Right ventricle myocardium superior (tissue), 1 donor: Measurements from ENCODE around the gene ZNF284. TPM values are rescaled to one million over a fixed set of nuclear protein-coding genes. Genes with fewer than 3 reads are reported as not detected.

Experiments
- ATAC-seq: fragments of 200-7000 bp; cut with Tn5 transposase; one replicate; pipeline ENCODE4 v1.9.1; 2020; ENCODE audit warnings: mild to moderate bottlenecking; ENCODE audit not compliant: poor library complexity
- DNase-seq: peaks from one replicate; pipeline ENCODE4 v3.0.0-alpha.2; 2020
- intact Hi-C: fragments of 100-400 bp; cut with DNase I; formaldehyde crosslinking; loops from one replicate; pipeline ENCODE4 v1.11.2; 2022
- long read RNA-seq: library from polyadenylated mRNA; unstranded; transcript quantifications from one replicate; pipeline ENCODE4 v2.0.0, GENCODE V29; 2021
- total RNA-seq: library from RNA; stranded (reverse); fragmentation: NEBNext Ultra II Directional; extraction: Animal tissue kit (Norgen Biotek cat#: 25700); gene quantifications from one replicate; pipeline ENCODE4 v1.2.1, GENCODE V29; 2021
- donor health status: DM: no; HTN: yes; CAD: no; lungs with severe emphysema.

Gene ZNF284
- 1.6 TPM for total RNA-seq
- long read RNA-seq, full-length matches to known transcripts: 1 of 3 reads
- long read RNA-seq, partial matches to known transcripts: 0 of 3 reads
- long read RNA-seq, other reads (novel, unspliced or antisense): 2 of 3 reads

GRCh38 chr19:44071824-44072542, at the start of gene ZNF284:
ZNF284 (plus strand) TSS chr19:44072159; CDS start chr19:44076390, 4,231 bp downstream.
- ATAC-seq: peak; percentile 100
- peak; percentile 88 for DNase-seq
- intact Hi-C loops: no loop called here

- no peak for DNase-seq
- no peak for ATAC-seq
- intact Hi-C loops: no loop called here
These were observed 47.1 kb upstream of the ZNF284 start for GRCh38 chr19:44024900-44025216.

- DNase-seq (peak; percentile 89), ATAC-seq (peak; percentile 100)
- intact Hi-C loops: no loop called here
These were observed 46.6 kb upstream of the ZNF284 start, which contains the start of gene ZNF222 for GRCh38 chr19:44025217-44025936. ZNF222 (plus strand) TSS chr19:44025379; CDS start chr19:44025437, 58 bp downstream.

GRCh38 chr19:44026622-44027021, 45.3 kb upstream of the ZNF284 start:
- intact Hi-C loops: no loop called here
- no peak for ATAC-seq

GRCh38 chr19:44032001-44032610, 39.9 kb upstream of the ZNF284 start:
- ATAC-seq: no peak
- intact Hi-C loops: no loop called here
- no peak for DNase-seq

More at GRCh38 chr19:44026622-44027021, 45.3 kb upstream of the ZNF284 start:
- DNase-seq: no peak

GRCh38 chr19:44042147-44042546, 29.8 kb upstream of the ZNF284 start:
- ATAC-seq (no peak), DNase-seq (no peak)
- intact Hi-C loops: no loop called here

GRCh38 chr19:44050740-44051649, 21.0 kb upstream of the ZNF284 start:
- intact Hi-C loops: no loop called here
- ATAC-seq: peak; percentile 34
- no peak for DNase-seq

- DNase-seq: peak; percentile 96
- ATAC-seq: peak; percentile 100
- intact Hi-C loops: no loop called here
These were observed 20.1 kb upstream of the ZNF284 start, which contains the start of gene ZNF223 for GRCh38 chr19:44051650-44052402. ZNF223 (plus strand) TSS chr19:44052036; CDS start chr19:44055177, 3,141 bp downstream.

- intact Hi-C loops: no loop called here
- no peak for DNase-seq
These were observed 16.1 kb upstream of the ZNF284 start for GRCh38 chr19:44055870-44056269.

GRCh38 chr19:44059229-44059628, 12.7 kb upstream of the ZNF284 start:
- ATAC-seq: no peak
- intact Hi-C loops: no loop called here

More at GRCh38 chr19:44055870-44056269, 16.1 kb upstream of the ZNF284 start:
- ATAC-seq: no peak

GRCh38 chr19:44061038-44061437, 10.9 kb upstream of the ZNF284 start:
- DNase-seq: no peak
- intact Hi-C loops: no loop called here
- no peak for ATAC-seq

More at GRCh38 chr19:44059229-44059628, 12.7 kb upstream of the ZNF284 start:
- no peak for DNase-seq

GRCh38 chr19:44066305-44066704, 5.7 kb upstream of the ZNF284 start:
- no peak for DNase-seq
- intact Hi-C loops: no loop called here
- no peak for ATAC-seq

- DNase-seq (no peak), ATAC-seq (no peak)
- intact Hi-C loops: no loop called here
These were observed 2.5 kb upstream of the ZNF284 start for GRCh38 chr19:44069415-44069814.

- intact Hi-C loops: no loop called here
- peak; percentile 45 for ATAC-seq
These were observed 813 bp downstream of the ZNF284 start for GRCh38 chr19:44072543-44073401.

GRCh38 chr19:44076325-44076724, 4.4 kb downstream of the ZNF284 start:
- no peak for ATAC-seq
- intact Hi-C loops: no loop called here

More at GRCh38 chr19:44072543-44073401, 813 bp downstream of the ZNF284 start:
- DNase-seq: no peak

GRCh38 chr19:44092108-44092507, 20.1 kb downstream of the ZNF284 start:
- ATAC-seq (no peak), DNase-seq (no peak)
- intact Hi-C loops: no loop called here

More at GRCh38 chr19:44076325-44076724, 4.4 kb downstream of the ZNF284 start:
- no peak for DNase-seq
